CD4-positive, alpha-beta T cell treated with Interleukin-15 for 1 hour (primary cell): ENCODE results near the gene EID1.
"Not testable (repeated sequence)": the region's sequence is repeated elsewhere in the genome, so short reads cannot be mapped to it uniquely, and the experiment has no call there.

ENCODE experiments used
- DNase-seq: peaks from one replicate; pipeline ENCODE4 v3.0.0-alpha.2; 2020

The EID1 gene

DNA sequence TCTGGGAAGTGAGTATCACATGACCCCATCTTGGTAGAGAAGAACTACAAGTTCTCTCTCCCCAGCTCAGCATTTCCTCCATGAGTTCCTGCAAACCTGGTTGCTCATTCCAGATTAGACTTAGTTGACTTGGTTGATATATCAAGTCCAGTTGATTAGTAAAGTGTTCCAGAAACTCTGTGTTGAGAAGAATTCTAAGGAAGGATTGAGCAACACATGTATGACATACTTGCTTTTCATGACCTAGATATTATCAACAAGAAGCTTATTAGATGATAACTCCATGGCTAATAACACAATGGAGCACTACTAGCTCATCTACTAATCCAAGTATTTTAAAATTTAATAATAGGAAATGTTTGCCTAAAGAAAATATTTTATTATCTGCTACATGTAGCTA, 6.4 kb upstream of the EID1 start:
- no peak for DNase-seq

DNA sequence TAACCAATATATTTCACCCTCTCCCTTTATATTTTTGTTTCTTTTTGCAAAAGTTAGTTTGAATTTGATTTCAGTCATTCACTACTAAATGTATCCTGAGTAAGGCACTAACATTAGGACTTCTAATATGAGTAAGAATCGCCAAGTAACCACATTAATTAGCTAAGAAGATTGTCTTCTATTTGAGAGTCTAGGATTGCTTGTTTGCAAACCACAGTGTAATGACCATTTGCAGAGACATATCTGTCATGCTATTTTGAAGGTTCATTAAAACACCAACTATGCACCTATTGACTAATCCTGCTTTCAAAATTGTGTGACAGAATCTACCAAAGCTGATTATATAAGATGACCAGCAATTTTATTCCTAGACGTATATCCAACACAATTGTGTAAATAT, 5.3 kb upstream of the EID1 start:
- no peak for DNase-seq

DNA sequence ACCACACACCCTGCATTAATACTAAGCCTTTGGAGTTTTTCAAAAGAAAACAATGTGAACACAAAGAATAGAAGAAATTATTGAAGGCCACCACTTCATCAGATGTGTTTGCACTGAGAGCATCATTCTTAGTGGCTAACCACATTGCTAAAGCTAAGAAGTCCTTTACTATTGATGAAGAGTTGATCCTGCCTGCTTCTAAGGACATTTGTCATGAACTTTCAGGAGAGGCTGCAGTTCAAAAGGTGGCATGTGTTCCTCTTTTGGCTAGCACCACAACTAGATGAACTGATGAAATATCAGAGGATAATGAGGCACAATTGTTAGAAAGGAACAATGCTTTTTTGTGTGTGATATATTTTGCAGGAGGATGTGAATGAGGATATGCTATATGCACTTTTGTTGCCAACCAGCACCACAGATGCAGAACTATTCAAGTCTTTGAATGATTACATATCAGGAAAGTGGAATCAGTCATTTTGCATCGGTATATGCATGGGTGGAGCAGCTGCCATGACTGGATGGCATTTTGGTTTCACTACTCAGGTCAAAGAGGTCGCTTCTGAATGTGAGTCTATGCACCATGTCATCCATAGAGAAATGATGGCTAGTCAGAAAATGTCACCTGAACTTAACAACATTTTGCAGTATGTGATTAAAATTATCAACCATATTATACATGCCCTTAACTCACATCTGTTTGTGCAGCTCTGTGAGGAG, 2.5 kb upstream of the EID1 start:
- no peak for DNase-seq

DNA sequence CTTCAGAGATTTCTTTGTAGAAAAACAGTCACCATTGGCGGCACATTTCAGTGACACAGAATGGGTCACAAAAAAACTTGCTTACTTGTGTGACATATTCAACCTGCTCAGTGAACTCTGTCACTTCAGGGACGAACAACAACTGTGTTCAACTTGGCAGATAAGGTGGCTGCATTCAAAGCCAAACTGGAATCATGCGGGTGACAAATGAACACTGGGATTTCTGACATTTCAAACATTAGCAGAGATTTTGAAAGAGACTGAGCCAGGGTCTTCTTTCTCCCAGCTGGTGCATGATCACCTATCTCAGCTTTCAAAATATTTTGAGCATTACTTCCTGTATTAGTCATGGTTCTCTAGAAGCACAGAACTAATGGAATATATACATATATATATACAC, 1.9 kb upstream of the EID1 start:
- no peak for DNase-seq

DNA sequence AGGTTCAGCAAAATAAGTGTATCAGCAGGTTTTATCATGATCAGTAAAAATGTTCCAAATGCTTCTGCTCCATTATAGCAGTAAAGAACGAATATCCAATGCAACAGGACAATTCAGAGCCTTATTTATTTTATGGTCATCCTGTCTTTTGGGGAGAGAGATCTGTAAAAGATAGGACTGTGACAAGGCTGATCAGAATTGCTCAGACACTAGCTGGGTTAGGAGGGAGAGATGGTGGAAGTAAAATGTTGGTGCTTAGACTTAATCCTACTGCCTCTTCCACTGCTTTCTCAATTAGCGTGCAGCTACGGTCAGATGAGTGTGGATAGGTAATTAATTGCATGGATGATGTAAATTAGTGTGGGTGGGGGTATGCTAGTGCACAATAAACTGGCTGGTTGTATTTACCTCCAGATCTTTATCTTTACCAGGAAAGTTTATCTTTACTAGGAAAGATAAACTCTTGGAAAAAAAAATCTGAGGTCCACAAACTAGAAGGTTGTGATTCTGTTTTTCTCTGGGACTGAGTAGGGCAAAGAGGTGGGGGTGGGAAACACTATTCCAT, 2.2 kb downstream of the EID1 start:
- no peak for DNase-seq

DNA sequence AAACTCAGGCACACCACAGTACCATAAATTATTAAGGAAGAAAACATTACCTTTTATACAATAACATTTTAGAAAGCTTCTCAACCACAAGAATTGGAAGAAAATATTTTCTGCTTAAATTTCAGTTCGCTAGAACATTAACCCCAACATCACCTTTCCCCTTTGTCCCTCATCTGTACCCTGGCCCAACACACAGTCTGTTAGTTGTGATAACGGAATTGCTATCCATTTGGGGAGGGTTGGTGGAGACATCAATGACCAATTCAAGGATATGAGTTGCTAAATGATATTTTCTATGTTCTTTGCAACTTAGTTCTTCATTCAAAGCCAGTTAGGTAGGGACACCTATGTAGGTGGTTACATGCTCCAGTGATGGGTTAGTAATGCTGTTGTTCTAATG, 5.8 kb downstream of the EID1 start:
- DNase-seq, result no peak

DNA sequence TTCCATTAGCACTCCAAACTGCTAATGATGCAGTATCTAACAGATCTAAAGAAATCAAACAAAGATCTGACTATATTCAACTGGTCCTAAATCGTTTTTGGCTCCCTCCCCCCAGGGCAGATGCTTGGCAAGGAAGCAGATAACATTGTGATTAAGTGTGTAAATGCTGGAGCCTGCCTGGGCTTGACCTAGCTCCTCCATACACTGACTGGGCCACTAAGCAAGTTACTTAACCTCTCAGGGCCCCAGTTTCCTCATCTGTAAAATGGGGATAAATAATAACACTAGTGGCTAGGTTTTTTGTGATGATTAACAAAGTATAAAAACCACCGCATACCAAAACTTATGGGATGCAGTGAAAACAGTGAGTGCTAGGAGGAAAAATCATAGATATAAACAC, 9.2 kb downstream of the EID1 start:
- DNase-seq, result no peak

DNA sequence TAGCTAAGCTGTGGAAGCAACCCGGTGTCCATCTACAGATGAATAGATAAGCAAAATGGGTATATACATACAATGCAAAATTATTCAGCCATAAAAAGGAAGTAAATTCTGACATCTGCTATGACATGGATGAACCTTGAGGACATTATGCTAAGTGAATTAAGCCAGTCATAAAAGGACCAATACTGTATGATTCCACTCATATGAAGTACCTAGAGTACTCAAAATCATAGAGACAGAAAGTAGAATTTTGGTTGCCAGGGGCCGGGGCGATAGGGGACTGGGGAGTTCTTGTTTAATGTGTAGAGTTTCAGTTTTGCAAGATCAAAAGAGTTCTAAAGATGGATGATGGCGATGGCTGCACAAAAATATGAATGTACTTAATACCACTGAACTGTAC, 10.3 kb downstream of the EID1 start:
- DNase-seq, result no peak

DNA sequence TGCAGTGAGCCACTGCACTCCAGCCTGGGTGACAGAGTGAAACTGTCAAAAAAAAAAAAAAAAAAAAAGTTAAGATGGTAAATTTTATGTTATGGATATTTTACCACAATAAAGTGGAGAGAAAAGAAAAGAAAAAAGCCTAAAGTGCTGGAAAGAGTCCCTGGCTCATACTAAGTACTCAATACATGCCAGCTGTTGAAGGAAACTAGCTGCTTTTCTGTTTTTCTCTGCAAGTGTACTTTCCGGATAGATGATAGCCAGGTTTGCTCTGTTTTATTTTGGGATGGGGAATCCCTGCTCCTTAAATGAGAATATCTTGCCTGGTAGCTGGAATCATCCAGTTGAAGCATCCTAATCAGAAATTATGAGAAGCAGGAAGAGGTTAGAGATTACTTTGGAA, 10.9 kb downstream of the EID1 start:
- DNase-seq, result no peak

DNA sequence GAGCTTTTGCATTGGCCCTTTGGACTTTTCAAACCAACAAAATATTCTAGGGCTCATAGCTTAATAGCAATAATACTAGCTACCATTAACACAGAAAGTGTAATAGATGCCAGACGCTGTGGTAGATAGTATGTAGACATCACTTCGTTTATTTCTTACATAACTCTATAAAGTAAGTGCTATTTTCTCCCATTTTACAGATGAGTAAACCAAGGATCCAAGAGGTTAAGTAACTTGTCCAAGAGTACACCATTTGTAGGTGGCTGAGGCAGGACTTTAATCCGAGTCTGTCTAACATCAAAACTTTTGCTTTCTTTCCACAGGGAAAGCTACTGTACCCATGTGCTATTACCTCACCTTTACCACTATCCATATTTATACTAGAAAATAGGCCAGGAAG, 12.0 kb downstream of the EID1 start:
- DNase-seq, result no peak

DNA sequence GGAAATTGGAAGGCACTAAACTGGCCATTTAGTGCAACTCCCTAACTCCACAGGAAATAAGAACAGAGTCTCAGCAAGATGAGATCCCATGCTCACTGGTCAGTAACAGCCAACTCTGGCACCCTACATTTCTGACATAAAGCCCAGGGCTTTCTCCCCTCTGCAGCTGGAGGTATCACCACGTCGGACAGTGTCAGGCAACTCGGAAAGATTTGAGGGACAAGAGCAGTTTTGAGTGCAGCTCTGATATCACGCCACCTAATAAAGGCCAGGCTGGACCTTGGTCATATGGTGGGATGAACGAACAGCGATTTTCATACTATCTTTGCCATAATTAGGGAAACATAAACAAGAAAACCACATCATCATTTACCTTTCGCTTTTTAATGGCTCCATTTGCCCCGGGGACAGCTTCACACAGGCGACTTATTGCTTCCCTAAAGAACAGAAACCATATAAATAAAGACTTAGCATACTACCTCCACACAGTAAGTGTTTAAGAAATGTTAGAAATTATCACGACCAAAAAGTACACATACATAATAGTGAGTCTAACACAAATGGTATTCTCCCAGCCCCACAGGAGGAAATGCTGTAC, 12.5 kb downstream of the EID1 start:
- no peak for DNase-seq

DNA sequence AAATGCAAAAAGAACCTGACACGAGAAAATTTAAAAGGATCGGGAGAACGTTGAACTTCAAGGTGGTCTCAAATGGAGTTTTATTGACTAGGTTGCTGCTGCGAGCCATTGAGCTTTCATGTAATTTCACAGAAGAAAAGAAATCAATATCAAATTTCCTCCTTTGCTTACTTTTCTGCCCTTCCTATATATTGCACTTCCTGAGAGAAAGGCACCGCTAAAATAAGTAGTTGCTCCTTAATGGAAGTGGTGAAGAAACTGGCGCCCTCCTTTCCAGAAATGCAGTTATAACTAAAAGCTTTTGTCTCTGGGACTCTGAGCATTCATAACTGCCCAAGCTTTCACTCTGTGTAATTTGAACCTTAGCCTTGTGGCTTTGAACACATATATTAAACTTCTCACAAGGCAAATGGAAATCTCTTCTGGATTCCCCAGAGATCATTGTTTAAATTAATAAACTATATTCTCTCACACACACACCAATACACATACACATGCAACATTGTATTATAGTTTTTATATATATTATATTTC, 13.4 kb downstream of the EID1 start:
- DNase-seq, result no peak

DNA sequence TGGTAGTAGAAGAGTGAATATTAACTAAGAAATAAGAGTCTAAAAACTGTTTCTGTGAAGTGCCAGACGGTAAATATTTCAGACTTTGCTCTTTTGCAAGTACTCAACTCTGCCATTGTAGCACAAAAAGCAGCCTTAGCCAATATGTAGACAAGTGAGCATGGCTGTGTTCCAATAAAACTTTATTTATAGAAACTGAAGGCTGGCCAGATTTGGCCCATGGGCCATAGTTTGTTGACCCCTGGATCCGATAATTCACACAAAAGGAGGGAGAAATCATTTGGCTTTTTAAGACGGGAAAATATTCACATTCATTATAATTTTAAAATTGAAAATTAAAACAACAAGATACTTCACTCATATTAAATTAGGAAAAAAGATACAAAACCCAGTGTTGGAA, 15.4 kb downstream of the EID1 start:
- no peak for DNase-seq

DNA sequence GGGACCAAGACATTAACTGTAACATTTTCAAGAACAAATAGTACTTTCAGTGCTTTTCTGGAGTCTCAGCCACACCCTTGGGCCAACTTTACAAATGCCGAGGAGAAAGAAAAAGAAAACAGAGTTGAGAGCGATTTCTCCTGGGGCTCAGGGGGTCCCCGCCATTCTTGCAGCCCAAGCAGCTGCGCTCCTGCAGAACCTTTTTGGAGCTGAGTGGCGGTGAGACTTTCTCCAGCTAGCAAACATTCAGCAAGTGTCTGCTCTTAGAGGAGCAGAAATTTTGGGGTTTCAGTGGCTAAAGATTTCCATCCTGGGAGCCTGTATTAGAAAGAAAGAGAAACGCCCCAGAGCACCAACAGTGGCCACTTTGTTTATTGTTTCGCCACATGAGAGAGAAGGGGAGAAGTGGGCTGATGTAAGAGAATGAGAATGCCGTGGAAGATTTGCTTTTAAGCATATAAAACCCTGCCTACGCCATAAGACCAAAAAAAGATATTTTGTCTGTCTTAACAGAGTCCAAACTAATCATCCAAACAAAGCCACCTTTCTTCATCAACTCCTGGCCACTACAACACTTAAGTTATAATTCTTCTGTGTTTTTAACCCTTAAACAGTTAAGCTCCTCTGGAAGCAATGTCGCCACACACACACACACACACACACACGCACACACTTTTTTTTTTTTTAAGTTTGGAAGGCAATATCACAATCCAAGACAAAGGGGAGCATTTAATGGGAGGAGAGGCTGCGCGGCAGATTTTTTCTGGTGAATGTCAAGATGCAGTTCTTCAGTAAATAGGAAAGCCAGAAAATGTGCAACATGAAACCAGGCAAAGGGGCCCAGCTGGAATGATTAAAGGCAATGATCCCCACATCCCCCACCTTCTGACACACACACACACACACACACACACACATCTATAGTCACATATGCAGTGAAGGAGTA, 19.2 kb downstream of the EID1 start:
- no peak for DNase-seq

DNA sequence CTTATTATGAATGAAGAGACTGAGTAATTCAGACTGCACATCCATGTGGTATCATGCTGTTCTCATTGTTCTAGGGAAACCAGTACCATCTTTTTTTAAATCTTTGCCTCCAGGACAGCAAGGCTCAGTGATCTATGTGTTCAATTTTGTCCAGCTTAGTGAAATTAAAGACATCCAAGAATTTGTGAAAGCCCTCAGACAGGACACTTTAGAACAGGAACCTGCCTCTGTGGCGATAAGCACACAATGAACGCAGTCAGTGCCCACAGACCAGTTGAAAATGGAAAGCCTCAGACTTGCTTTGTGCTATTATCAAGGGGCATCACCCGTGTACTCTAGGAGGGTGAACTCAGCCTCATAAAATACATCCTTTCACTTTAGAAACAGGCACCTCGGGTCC, 20.1 kb downstream of the EID1 start:
- no peak for DNase-seq

DNA sequence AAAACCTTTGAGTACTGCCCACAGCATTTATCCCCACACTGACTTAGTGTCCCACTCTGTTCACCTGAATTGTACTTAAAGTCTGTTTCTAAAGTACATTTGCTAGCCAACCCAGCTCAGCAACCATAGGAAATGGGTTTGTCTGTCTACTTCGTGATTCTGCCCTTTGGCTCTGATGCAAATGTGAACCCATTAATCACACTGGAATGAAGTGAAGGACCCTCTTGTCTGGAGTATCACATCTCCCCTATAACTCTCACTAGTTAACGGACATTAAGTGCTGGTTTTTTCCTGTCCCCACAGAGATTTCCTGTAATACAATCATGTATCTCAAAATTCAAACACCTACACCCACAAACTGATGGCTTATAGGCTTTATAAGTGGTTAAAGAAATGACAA, 20.5 kb downstream of the EID1 start:
- DNase-seq, result no peak

DNA sequence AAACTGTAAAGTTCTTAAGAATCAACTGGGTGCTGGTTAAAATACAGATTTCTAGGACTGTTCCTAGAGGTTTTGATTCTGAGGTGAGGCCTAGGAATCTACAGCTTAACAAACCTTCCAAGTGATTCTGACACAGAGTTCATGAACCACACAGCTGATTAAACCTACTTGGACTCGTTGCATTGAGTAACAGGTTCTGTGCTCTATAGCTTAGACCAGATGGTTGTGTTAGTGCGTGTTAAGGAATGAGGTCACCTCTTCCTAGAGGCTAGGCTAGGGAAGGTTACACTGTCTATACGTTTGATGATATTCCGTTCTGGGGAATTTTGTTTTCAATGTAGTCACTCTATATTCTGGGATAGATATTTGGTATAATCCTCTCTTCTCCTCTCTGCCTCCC, 21.9 kb downstream of the EID1 start:
- DNase-seq, result no peak

DNA sequence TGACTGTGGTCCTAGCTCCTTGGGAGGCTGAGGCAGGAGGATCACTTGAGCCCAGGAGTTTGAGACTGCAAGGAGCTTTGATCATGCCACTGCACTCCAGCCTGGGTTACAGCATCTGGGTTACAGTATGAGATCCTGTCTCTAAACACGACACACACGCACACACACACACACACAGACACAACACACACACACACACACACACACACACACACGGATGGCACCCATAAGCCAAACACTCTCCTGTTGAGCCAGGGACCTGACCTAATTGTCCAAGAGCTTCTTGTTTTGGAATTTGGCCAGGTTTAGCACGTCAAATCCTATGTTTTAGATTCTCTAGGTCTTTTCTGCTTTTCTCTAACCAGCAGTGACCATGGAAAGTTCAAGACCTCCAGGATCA, 26.8 kb downstream of the EID1 start:
- DNase-seq, result no peak

DNA sequence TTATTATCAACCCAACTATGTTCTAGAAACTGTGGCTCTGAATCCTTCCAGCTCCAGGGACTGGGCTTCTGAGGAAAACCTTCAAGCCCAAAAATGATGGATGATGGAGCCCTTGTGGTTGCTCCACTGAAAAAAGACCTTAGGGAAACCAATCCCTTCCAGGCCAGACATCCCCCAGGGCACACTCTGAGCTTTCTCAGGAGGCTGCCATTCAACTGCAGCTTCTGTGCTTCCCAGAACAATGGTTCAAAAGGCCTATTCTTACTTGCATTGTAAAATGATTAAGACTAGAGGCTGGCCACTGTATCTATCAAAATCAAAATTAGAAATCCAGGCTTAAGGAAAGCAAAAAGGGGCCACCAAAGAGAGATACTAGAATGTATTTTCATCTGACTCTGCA, 27.3 kb downstream of the EID1 start:
- no peak for DNase-seq

DNA sequence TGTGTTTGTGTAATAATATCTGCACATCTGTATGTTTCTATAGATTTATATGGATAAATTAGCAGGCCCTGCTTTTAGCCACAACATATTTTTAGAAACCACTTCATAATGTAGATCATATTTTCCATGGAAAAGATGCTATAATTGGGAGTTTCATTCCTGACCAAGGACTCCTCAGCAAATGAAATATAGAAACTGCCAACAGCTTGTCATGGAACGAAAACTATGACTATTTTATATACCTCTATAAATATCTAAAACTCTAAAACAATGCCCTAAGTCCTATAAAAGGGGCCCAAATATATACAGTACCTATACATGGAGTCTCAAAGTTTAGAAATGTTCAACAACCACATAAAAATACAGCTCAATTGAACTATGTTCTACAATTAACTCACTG, 27.9 kb downstream of the EID1 start:
- no peak for DNase-seq

DNA sequence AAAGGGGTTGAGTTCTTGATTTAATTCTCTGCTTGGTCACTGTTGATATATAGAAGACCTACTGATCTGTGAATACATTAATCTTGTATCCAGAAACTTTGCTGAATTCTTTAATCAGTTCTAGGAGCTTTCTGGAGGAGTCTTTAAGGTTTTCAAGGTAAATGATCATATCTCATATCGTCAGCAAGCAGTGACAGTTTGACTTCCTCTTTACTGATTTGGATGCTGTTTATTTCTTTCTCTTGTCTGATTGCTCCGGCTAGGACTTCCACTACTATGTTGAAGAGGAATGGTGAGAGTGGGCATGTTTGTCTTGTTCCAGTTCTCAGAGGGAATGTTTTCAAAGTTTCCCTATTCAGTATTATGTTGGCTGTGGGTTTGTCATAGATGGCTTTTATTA, 31.4 kb downstream of the EID1 start:
- DNase-seq, result not testable (repeated sequence)

DNA sequence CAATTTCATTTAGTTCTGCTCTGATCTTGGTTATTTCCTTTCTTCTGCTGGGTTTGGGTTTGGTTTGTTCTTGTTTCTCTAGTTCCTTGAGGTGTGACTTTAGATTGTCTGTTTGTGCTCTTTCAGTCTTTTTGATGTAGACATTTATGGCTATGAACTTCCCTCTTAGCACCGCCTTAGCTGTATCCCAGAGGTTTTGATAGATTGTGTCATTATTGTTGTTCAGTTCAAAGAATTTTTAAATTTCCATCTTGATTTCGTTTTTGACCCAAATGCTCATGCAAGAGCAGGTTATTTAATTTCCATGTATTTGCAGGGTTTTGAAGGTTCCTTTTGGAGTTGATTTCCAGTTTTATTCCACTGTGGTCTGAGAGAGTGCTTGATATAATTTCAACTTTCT, 32.6 kb downstream of the EID1 start:
- not testable (repeated sequence) for DNase-seq

DNA sequence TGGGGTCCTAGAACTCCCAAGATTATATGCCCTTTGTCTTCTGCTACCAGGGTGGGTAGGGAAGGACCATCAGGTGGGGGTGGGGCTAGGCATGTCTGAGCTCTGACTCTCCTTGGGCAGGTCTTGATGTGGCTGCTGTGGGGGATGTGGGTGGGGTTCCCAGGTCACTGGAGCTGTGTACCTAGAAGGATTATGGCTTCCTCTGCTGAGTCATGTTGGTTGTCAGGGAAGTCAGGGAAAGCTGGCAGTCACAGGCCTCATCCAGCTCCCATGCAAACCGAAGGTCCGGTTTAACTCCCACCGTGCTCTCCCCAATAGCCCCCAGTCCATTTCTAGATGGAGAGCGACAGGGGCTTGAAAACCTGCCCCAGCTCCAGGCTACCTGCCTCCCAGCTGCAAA, 35.2 kb downstream of the EID1 start:
- DNase-seq, result no peak

DNA sequence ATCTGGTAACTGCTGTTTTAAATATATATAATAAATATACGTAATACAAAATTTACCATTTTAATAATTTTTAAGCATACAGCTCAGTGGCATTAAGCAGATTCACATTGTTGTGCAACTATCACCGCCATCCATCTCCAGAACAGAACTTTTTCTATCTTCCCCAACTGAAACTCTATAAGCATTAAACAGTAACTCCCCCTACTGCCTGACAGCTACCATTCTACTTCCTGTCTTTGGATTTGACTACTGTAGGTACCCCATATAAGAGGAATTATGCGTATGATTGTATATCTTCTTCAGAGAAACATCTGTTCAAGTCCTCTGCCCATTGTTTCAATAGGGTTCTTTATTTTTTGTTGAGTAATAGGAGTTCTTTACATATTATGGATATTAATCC, 36.8 kb downstream of the EID1 start:
- no peak for DNase-seq
